BE2C (cell line): ENCODE data around the gene CAMP.
A peak's percentile ranks its signal among the peaks of the same experiment; 100 is the strongest.

Experiments
- DNase-seq: peaks from one replicate; pipeline ENCODE4 v3.0.0-alpha.2; 2020
- H3K27me3 ChIP-seq: fragments of 250-450 bp; sonication (Bioruptor Pico); 2 replicates; pipeline ENCODE4 v1.5.1; 2020; ENCODE audit warnings: mild to moderate bottlenecking
- H3K36me3 ChIP-seq: fragments of 250-450 bp; sonication (Bioruptor Pico); 2 replicates; pipeline ENCODE4 v1.5.1; 2020; ENCODE audit warnings: mild to moderate bottlenecking
- H3K4me1 ChIP-seq: fragments of 250-450 bp; sonication (Bioruptor Pico); 2 replicates; pipeline ENCODE4 v1.5.1; 2020
- H3K4me3 ChIP-seq: 2 replicates; pipeline ENCODE4 v1.5.1; 2011; ENCODE audit warnings: low read depth, low read length
- H3K9me3 ChIP-seq: fragments of 250-450 bp; sonication (Bioruptor Pico); 2 replicates; pipeline ENCODE4 v1.5.1; 2020
- CTCF ChIP-seq: IDR thresholded peaks from 2 replicates; pipeline ENCODE4 v1.5.1; 2012; ENCODE audit warnings: mild to moderate bottlenecking, low read depth, low read length

CAMP gene

GRCh38 chr3:48226939-48227338 lies 3.6 kb downstream of the CAMP start:
- Histone ChIP-seq H3K9me3 (no peaks in the 10 kb centered on the region), H3K4me1 (no peaks in the 10 kb centered on the region; the same call in 1 of the 2 replicates), H3K27me3 (no peaks in the 10 kb centered on the region), H3K4me3 (no peak overlapping the region), H3K36me3 (no peaks in the 10 kb centered on the region)
- TF ChIP-seq CTCF: no peak
- no peak for DNase-seq

- no peaks in the 10 kb centered on the region for H3K36me3 ChIP-seq
- no peak for TF ChIP-seq CTCF
- DNase-seq: no peak
- no peaks in the 10 kb centered on the region for H3K4me1 ChIP-seq
- H3K9me3 ChIP-seq: no peaks in the 10 kb centered on the region
- H3K4me3 ChIP-seq: no peak overlapping the region
- no peaks in the 10 kb centered on the region for H3K27me3 ChIP-seq
These were observed 8.9 kb downstream of the CAMP start for GRCh38 chr3:48232232-48232631.

GRCh38 chr3:48232734-48233133 lies 9.4 kb downstream of the CAMP start:
- peak overlapping the region; percentile 52 for H3K4me3 ChIP-seq

GRCh38 chr3:48233542-48233941 lies 10.2 kb downstream of the CAMP start:
- Histone ChIP-seq H3K27me3 (no peaks in the 10 kb centered on the region), H3K9me3 (no peaks in the 10 kb centered on the region), H3K4me3 (no peak overlapping the region), H3K4me1 (no peaks in the 10 kb centered on the region), H3K36me3 (no peaks in the 10 kb centered on the region)
- no peak for TF ChIP-seq CTCF
- no peak for DNase-seq

More at GRCh38 chr3:48232734-48233133, 9.4 kb downstream of the CAMP start:
- Histone ChIP-seq H3K9me3 (no peaks in the 10 kb centered on the region), H3K27me3 (no peaks in the 10 kb centered on the region), H3K4me1 (no peaks in the 10 kb centered on the region), H3K36me3 (no peaks in the 10 kb centered on the region)
- DNase-seq: peak; percentile 76
- peak; percentile 74 for TF ChIP-seq CTCF

- no peaks in the 10 kb centered on the region for H3K9me3 ChIP-seq
- no peaks in the 10 kb centered on the region for H3K36me3 ChIP-seq
- no peak for DNase-seq
- no peak for TF ChIP-seq CTCF
- no peak overlapping the region for H3K4me3 ChIP-seq
- peaks cover 6% of the 10 kb centered on the region for H3K4me1 ChIP-seq
- no peaks in the 10 kb centered on the region for H3K27me3 ChIP-seq
These were observed 13.2 kb downstream of the CAMP start for GRCh38 chr3:48236531-48236930.

GRCh38 chr3:48238531-48239085 lies 15.3 kb downstream of the CAMP start:
- Histone ChIP-seq H3K36me3 (no peaks in the 10 kb centered on the region), H3K4me3 (no peak overlapping the region), H3K4me1 (peaks cover 6% of the 10 kb centered on the region), H3K9me3 (no peaks in the 10 kb centered on the region), H3K27me3 (no peaks in the 10 kb centered on the region)
- DNase-seq: no peak
- TF ChIP-seq CTCF: no peak
